Vagina (tissue), 2 donors: ENCODE measurements around the gene RASSF1. TPM values are rescaled to one million over a fixed set of nuclear protein-coding genes. Genes with fewer than 3 reads are reported as not detected.

ENCODE experiments used
- DNase-seq, 2 donors: peaks; one replicate each; pipeline ENCODE4 v3.0.0-alpha.2; 2017; ENCODE audit errors: extremely low spot score in 2 of 2
- H3K27ac ChIP-seq: fragments of 200-600 bp; sonication (generic); one replicate; pipeline ENCODE4 v1.5.1; 2019
- H3K27me3 ChIP-seq: fragments of 200-600 bp; sonication (generic); one replicate; pipeline ENCODE4 v1.5.1; 2019
- H3K36me3 ChIP-seq, 2 donors: fragments of 200-600 bp; sonication (generic); one replicate each; pipeline ENCODE4 v1.5.1; 2017 to 2019
- H3K4me1 ChIP-seq: fragments of 200-600 bp; sonication (generic); one replicate; pipeline ENCODE4 v1.5.1; 2019
- H3K4me3 ChIP-seq, 2 donors: fragments of 200-600 bp; sonication (generic); 1 replicate in 1 of 2; 2 replicates in 1 of 2; pipeline ENCODE4 v1.5.1; 2016 to 2019
- H3K9me3 ChIP-seq: fragments of 200-600 bp; sonication (generic); one replicate; pipeline ENCODE4 v1.5.1; 2019
- CTCF ChIP-seq, 3 experiments: fragments of 450-650 bp in 2 of 3; fragments of 200-600 bp in 1 of 3; sonication (generic) in 1 of 3; IDR thresholded peaks; one replicate each; pipeline ENCODE4 v1.5.1; 2017 to 2019; ENCODE audit warnings: antibody characterized with exemption in 3 of 3, mild to moderate bottlenecking in 2 of 3, moderate library complexity in 2 of 3
- POLR2A ChIP-seq, 2 donors: fragments of 450-650 bp; IDR thresholded peaks; one replicate each; pipeline ENCODE4 v1.6.1; 2017; ENCODE audit warnings: antibody characterized with exemption in 2 of 2, mild to moderate bottlenecking in 2 of 2, moderate library complexity in 2 of 2
- POLR2AphosphoS5 ChIP-seq, 2 donors: sonication (generic); formaldehyde crosslinking; IDR thresholded peaks; one replicate each; pipeline ENCODE4 v1.9.0; 2017; ENCODE audit warnings: antibody characterized with exemption in 2 of 2, mild to moderate bottlenecking in 2 of 2, low read depth in 1 of 2; ENCODE audit not compliant: insufficient read depth in 1 of 2
- intact Hi-C: fragments of 100-400 bp; cut with DNase I; formaldehyde crosslinking; loops from one replicate; pipeline ENCODE4 v1.15.1; 2023
- total RNA-seq: library from RNA; depleted of rRNA; stranded (reverse); fragments of >200 nt; gene quantifications from one replicate; pipeline ENCODE4 v1.2.3, GENCODE V29; 2016

The RASSF1 gene
- 69.0 TPM for total RNA-seq

GRCh38 chr3:50340448-50341329 lies at the start of gene RASSF1:
Gene RASSF1 (minus strand): TSS chr3:50340836. CDS start chr3:50340805, 31 bp downstream.
- H3K4me1 ChIP-seq, result peaks cover 61% of the 10 kb centered on the region

GRCh38 chr3:50389414-50389767 lies 48.8 kb upstream of the RASSF1 start:
- H3K27ac ChIP-seq, result no peak overlapping the region
- intact Hi-C loops, result loop anchor here (5.0 kb wide), 1 partner anchor 1867 kb away; no protein-coding TSS in a partner anchor
- TF ChIP-seq POLR2AphosphoS5 (IDR thresholded peaks at IDR 0.05; ENCODE audit: insufficient read depth in 1 of 2, low read depth in 1 of 2) (no peak), POLR2A (IDR thresholded peaks at IDR 0.05) (no peak), CTCF (IDR thresholded peaks at IDR 0.05) (no peak)
- no peaks in the 10 kb centered on the region for H3K9me3 ChIP-seq
- no peak for DNase-seq
- no peak overlapping the region for H3K4me3 ChIP-seq
- H3K4me1 ChIP-seq, result peaks cover 8% of the 10 kb centered on the region
- H3K27me3 ChIP-seq, result no peaks in the 10 kb centered on the region
- H3K36me3 ChIP-seq, result no peaks in the 10 kb centered on the region

More at GRCh38 chr3:50340448-50341329, at the start of gene RASSF1:
- Histone ChIP-seq H3K9me3 (no peaks in the 10 kb centered on the region), H3K4me3 (peak within 1 kb of the TSS; percentile 51 to 60), H3K27ac (peak within 1 kb of the TSS; percentile 99), H3K36me3 (no peaks in the 10 kb centered on the region), H3K27me3 (no peaks in the 10 kb centered on the region)
- no peak for DNase-seq
- intact Hi-C loops, result no loop called here
- TF ChIP-seq POLR2A (IDR thresholded peaks at IDR 0.05) (peak in 1 of 2 donors; percentile 69), CTCF (IDR thresholded peaks at IDR 0.05) (no peak), POLR2AphosphoS5 (IDR thresholded peaks at IDR 0.05; ENCODE audit: insufficient read depth in 1 of 2, low read depth in 1 of 2) (peak; percentile 11 to 79)

GRCh38 chr3:50388720-50389413 lies 48.2 kb upstream of the RASSF1 start:
- no peak overlapping the region for H3K27ac ChIP-seq

GRCh38 chr3:50388016-50388719 lies 47.5 kb upstream of the RASSF1 start:
- no peaks in the 10 kb centered on the region for H3K36me3 ChIP-seq
- H3K27me3 ChIP-seq, result no peaks in the 10 kb centered on the region
- H3K4me1 ChIP-seq, result peaks cover 8% of the 10 kb centered on the region
- H3K4me3 ChIP-seq, result no peak overlapping the region
- intact Hi-C loops, result loop anchor here (5.0 kb wide), 1 partner anchor 1866 kb away; no protein-coding TSS in a partner anchor
- no peak for DNase-seq
- H3K27ac ChIP-seq, result no peak overlapping the region
- no peaks in the 10 kb centered on the region for H3K9me3 ChIP-seq
- TF ChIP-seq POLR2A (IDR thresholded peaks at IDR 0.05) (no peak), POLR2AphosphoS5 (IDR thresholded peaks at IDR 0.05; ENCODE audit: insufficient read depth in 1 of 2, low read depth in 1 of 2) (no peak), CTCF (IDR thresholded peaks at IDR 0.05) (no peak)

More at GRCh38 chr3:50388720-50389413, 48.2 kb upstream of the RASSF1 start:
- DNase-seq, result no peak
- H3K9me3 ChIP-seq, result no peaks in the 10 kb centered on the region
- peaks cover 8% of the 10 kb centered on the region for H3K4me1 ChIP-seq
- intact Hi-C loops, result loop anchor here (5.0 kb wide), 1 partner anchor 1867 kb away; no protein-coding TSS in a partner anchor
- TF ChIP-seq CTCF (IDR thresholded peaks at IDR 0.05) (no peak), POLR2A (IDR thresholded peaks at IDR 0.05) (no peak), POLR2AphosphoS5 (IDR thresholded peaks at IDR 0.05; ENCODE audit: insufficient read depth in 1 of 2, low read depth in 1 of 2) (no peak)
- H3K4me3 ChIP-seq, result no peak overlapping the region
- no peaks in the 10 kb centered on the region for H3K36me3 ChIP-seq
- H3K27me3 ChIP-seq, result no peaks in the 10 kb centered on the region
